Skeletal muscle tissue (tissue), 4 donors: Measurements from ENCODE around the gene PAQR5. TPM values are rescaled to one million over a fixed set of nuclear protein-coding genes. Genes with fewer than 3 reads are reported as not detected.

Experiments
- H3K27ac ChIP-seq: one replicate; pipeline ENCODE4 v1.7.0; 2013; ENCODE audit warnings: mild to moderate bottlenecking, low read depth, low read length, inconsistent platforms
- H3K27me3 ChIP-seq, 3 donors: one replicate each; pipeline ENCODE4 v1.7.0; 2013; ENCODE audit warnings: low read length in 3 of 3; ENCODE audit not compliant: control insufficient read depth in 3 of 3, insufficient read depth in 3 of 3
- H3K36me3 ChIP-seq, 3 donors: one replicate each; pipeline ENCODE4 v1.7.0; 2013; ENCODE audit warnings: low read length in 3 of 3; ENCODE audit not compliant: control insufficient read depth in 3 of 3, insufficient read depth in 3 of 3
- H3K4me1 ChIP-seq, 3 donors: one replicate each; pipeline ENCODE4 v1.7.0; 2013; ENCODE audit warnings: low read length in 3 of 3, mild to moderate bottlenecking in 3 of 3; ENCODE audit not compliant: control insufficient read depth in 3 of 3, insufficient read depth in 3 of 3
- H3K4me3 ChIP-seq, 3 donors: one replicate each; pipeline ENCODE4 v1.7.0; 2013; ENCODE audit warnings: low read length in 3 of 3
- H3K9ac ChIP-seq, 3 donors: one replicate each; pipeline ENCODE4 v1.7.0; 2013; ENCODE audit warnings: low read length in 3 of 3, mild to moderate bottlenecking in 3 of 3, moderate library complexity in 2 of 3, low read depth in 1 of 3
- H3K9me3 ChIP-seq, 3 donors: one replicate each; pipeline ENCODE4 v1.7.0; 2013; ENCODE audit warnings: low read length in 3 of 3; ENCODE audit not compliant: control insufficient read depth in 3 of 3
- total RNA-seq: library from RNA; depleted of rRNA; stranded (reverse); fragments of >200 nt; gene quantifications from one replicate; pipeline ENCODE4 v1.2.3, GENCODE V29; 2014
- donor health status: Osteomylitis.

Gene PAQR5
- total RNA-seq, 1 donor from 2014 or later, result under 0.01 TPM

- no peak overlapping the region for H3K27ac ChIP-seq
- H3K4me3 ChIP-seq, result no peak overlapping the region
- no peaks in the 10 kb centered on the region for H3K27me3 ChIP-seq
- no peaks in the 10 kb centered on the region for H3K4me1 ChIP-seq
- no peak overlapping the region for H3K9ac ChIP-seq
- H3K36me3 ChIP-seq, result no peaks in the 10 kb centered on the region
- no peaks in the 10 kb centered on the region for H3K9me3 ChIP-seq
Measured at GRCh38 chr15:69343133-69343532, 44.4 kb downstream of the PAQR5 start.

GRCh38 chr15:69344238-69344637 lies 45.5 kb downstream of the PAQR5 start:
- Histone ChIP-seq H3K4me3 (no peak overlapping the region), H3K4me1 (no peaks in the 10 kb centered on the region), H3K9me3 (no peaks in the 10 kb centered on the region), H3K27ac (no peak overlapping the region), H3K36me3 (no peaks in the 10 kb centered on the region), H3K9ac (no peak overlapping the region), H3K27me3 (no peaks in the 10 kb centered on the region)

- no peak overlapping the region for H3K9ac ChIP-seq
- no peak overlapping the region for H3K4me3 ChIP-seq
- H3K27ac ChIP-seq, result no peak overlapping the region
- no peaks in the 10 kb centered on the region for H3K36me3 ChIP-seq
- no peaks in the 10 kb centered on the region for H3K4me1 ChIP-seq
- H3K27me3 ChIP-seq, result no peaks in the 10 kb centered on the region
- H3K9me3 ChIP-seq, result no peaks in the 10 kb centered on the region
Measured at GRCh38 chr15:69346112-69346511, 47.4 kb downstream of the PAQR5 start.

- Histone ChIP-seq H3K4me1 (no peaks in the 10 kb centered on the region), H3K9ac (no peak overlapping the region), H3K4me3 (no peak overlapping the region), H3K36me3 (no peaks in the 10 kb centered on the region), H3K9me3 (no peaks in the 10 kb centered on the region), H3K27me3 (no peaks in the 10 kb centered on the region), H3K27ac (no peak overlapping the region)
Measured at GRCh38 chr15:69351333-69351732, 52.6 kb downstream of the PAQR5 start.

- H3K27ac ChIP-seq, result no peak overlapping the region
- H3K9ac ChIP-seq, result no peak overlapping the region
- H3K9me3 ChIP-seq, result no peaks in the 10 kb centered on the region
- no peaks in the 10 kb centered on the region for H3K27me3 ChIP-seq
- H3K4me1 ChIP-seq, result no peaks in the 10 kb centered on the region
- no peak overlapping the region for H3K4me3 ChIP-seq
- no peaks in the 10 kb centered on the region for H3K36me3 ChIP-seq
Measured at GRCh38 chr15:69351884-69352283, 53.2 kb downstream of the PAQR5 start.

GRCh38 chr15:69357773-69358771 lies 59.4 kb downstream of the PAQR5 start:
- H3K9me3 ChIP-seq, result no peaks in the 10 kb centered on the region
- H3K9ac ChIP-seq, result no peak overlapping the region
- no peak overlapping the region for H3K4me3 ChIP-seq
- no peaks in the 10 kb centered on the region for H3K36me3 ChIP-seq
- no peaks in the 10 kb centered on the region for H3K4me1 ChIP-seq
- H3K27me3 ChIP-seq, result peaks cover 0 to 3% (median 0%) of the 10 kb centered on the region in 3 donors
- H3K27ac ChIP-seq, result no peak overlapping the region

- peaks cover 0 to 3% (median 0%) of the 10 kb centered on the region in 3 donors for H3K27me3 ChIP-seq
- H3K9ac ChIP-seq, result no peak overlapping the region
- H3K27ac ChIP-seq, result no peak overlapping the region
- no peaks in the 10 kb centered on the region for H3K36me3 ChIP-seq
- H3K4me1 ChIP-seq, result no peaks in the 10 kb centered on the region
- H3K4me3 ChIP-seq, result no peak overlapping the region
- no peaks in the 10 kb centered on the region for H3K9me3 ChIP-seq
Measured at GRCh38 chr15:69358850-69359249, 60.1 kb downstream of the PAQR5 start.

GRCh38 chr15:69359722-69360121 lies 61.0 kb downstream of the PAQR5 start:
- Histone ChIP-seq H3K27me3 (peaks cover 0 to 3% (median 0%) of the 10 kb centered on the region in 3 donors), H3K27ac (no peak overlapping the region), H3K9me3 (no peaks in the 10 kb centered on the region), H3K4me1 (no peaks in the 10 kb centered on the region), H3K9ac (no peak overlapping the region), H3K4me3 (no peak overlapping the region), H3K36me3 (no peaks in the 10 kb centered on the region)

GRCh38 chr15:69360642-69361041 lies 61.9 kb downstream of the PAQR5 start:
- Histone ChIP-seq H3K4me1 (no peaks in the 10 kb centered on the region), H3K27me3 (peaks cover 0 to 3% (median 0%) of the 10 kb centered on the region in 3 donors), H3K36me3 (no peaks in the 10 kb centered on the region), H3K9me3 (no peaks in the 10 kb centered on the region), H3K4me3 (no peak overlapping the region), H3K9ac (no peak overlapping the region), H3K27ac (no peak overlapping the region)

GRCh38 chr15:69367236-69367635 lies 68.5 kb downstream of the PAQR5 start:
- no peaks in the 10 kb centered on the region for H3K4me1 ChIP-seq
- no peak overlapping the region for H3K4me3 ChIP-seq
- no peaks in the 10 kb centered on the region for H3K9me3 ChIP-seq
- no peak overlapping the region for H3K27ac ChIP-seq
- no peak overlapping the region for H3K9ac ChIP-seq
- no peaks in the 10 kb centered on the region for H3K36me3 ChIP-seq
- H3K27me3 ChIP-seq, result no peaks in the 10 kb centered on the region
